SW480 (cell line): ENCODE measurements around the gene NEBL.

Experiments
- DNase-seq: peaks from one replicate; pipeline ENCODE4 v3.0.0-alpha.2; 2016; ENCODE audit warnings: low spot score

NEBL gene

DNA sequence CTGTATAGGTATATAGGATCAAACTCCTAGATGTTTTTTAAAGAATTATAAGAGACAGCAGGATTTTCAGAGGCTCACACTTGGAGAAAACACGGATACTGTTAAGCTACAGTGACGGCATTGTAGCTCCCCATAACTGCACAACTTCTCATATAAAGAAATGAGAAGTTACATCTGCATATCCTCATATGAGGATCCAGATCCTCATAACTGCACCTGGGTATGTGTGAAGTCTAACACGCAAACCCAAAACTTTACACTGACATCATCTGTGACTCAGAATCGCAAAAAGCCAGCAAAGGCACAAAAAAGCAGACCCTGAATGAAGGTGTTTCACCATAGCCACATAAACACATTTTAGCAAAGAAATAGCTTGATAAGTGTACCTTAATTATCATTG, 34.1 kb downstream of the NEBL start:
- no peak for DNase-seq

DNA sequence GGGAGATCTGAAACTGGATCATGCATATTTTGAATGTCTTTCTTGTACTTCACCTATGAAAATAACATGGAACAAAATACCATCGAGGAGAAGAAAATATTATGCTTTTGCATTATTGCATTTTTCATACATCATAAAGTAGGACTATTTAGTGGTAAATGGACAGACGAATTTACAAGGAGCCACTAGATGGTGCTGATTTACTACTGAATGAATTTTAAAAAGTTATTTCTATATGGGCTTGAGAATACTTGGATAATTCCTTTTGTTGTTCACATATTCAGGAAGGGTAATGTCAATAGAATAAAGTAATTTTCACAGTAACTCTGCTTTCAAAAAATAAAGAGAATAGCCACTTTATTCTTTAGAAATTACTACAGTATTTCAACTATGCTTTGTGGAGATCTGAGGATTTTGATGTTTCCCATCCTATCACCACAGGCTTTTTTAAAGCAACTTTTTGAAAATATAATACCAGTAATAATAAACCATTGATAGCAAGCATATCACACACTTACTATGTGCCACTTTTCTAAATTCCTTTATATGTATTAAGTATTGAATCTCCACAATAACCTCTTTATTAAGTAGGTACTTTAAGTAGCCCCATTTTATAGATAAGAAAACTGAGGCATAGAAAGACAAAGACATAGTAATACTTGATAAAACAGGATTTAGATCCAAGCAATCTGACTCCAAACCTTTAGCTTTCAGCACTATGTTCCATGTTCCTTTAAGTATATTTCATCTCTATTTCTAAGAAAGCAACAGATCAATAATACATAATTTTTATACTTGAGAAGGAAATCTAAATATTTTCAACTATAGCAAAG, 38.6 kb downstream of the NEBL start:
- peak; percentile 54 for DNase-seq

DNA sequence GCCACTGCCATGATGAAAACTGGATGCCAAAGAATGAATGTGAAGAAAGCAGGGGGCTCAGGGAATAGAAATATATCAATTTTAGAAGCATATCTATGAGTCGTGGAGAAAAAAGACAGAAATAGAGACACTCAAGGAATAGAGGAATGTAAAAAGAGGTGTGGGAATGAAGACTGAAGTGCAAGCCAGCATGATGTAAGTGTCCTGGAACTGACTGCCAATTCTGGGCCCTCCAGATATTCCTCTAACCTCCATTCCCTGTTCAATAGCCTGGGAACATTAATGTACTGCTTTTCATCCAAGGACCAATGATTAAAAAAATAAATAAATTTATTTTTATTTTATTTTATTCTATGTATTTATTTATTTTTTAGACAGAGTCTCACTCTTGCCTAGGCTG, 40.6 kb downstream of the NEBL start:
- DNase-seq = no peak

DNA sequence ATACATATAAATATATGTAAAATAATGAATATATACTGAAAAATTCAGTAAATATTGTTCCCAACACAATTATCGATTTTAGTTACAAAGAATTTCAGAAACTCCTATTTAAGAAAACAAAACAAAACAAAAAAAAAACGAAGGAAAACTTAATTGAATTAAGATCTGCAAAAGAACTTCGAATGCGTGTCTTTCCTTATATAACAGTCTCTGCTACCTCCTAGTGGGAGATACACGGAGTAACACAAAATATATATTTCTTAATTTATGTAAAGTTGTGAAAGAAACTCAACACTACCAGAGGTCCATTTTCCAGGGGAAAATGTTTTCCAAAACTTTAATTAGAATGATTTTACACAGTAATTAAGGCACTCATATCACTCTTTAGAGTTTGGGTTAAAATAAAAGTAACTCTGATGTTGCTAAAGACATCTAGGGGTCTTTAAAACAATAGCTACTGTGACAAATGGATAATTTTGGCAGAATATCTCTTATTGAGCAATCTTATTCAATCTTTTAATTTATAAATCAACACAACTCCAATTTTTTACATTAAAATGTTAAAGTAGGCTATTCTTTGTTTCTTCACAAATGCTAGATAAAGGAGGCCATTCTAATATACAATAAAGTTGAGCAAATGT, 41.6 kb downstream of the NEBL start:
- no peak for DNase-seq

DNA sequence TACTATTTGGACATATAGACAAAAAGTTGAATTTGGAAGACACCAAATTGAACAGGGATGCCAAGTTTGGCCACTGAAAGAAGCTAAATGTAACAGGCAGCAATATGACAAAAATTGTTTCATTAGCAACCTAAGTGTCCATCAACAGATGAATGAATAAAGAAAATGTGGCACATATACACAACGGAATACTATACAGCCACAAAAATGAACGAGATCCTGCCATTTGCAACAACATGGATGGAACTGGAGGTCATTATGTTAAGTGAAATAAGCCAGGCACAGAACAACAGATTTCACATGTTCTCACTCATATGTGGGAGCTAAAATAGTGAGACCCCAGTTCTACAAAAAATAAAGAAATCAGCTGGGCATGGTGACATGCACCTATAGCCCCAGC, 43.8 kb downstream of the NEBL start:
- no peak for DNase-seq

DNA sequence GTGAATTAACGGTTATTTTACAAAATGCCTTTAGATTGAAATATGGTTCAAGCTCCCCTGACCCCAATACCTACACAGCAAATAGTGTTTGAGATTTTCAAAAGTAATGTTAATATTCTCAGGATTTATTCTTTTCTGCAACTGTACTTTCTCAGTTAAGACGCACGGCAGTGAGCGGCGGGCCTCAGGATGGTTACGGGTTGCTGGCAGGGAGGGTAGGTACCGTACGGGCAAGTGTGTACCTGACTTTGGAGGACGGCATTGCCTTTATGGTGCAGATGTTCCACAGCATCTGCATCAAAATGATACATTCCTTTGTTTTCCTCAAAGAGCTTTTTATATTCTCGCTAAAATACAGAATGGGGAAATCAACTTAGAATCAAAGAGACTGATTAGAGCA, 44.8 kb downstream of the NEBL start:
- DNase-seq = no peak

DNA sequence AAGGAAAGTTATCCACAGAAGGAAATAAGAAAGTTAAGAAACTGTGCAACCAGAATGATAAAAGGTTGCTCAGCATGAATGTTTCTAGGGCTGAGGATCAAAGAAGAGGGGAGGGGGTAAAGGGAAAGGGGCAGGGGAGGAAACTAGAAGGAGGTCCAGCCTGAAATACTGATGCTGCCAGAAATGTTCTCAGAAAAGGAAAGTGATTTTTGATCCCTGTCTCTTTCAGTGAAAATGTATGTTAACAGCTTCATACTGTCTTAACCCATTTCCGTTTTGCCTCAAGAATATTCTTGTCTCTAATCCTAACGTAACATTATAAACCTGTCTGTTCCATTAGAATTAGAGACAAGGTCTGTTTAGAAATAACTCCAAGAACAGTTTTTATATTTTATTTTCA, 49.6 kb downstream of the NEBL start:
- DNase-seq = no peak

DNA sequence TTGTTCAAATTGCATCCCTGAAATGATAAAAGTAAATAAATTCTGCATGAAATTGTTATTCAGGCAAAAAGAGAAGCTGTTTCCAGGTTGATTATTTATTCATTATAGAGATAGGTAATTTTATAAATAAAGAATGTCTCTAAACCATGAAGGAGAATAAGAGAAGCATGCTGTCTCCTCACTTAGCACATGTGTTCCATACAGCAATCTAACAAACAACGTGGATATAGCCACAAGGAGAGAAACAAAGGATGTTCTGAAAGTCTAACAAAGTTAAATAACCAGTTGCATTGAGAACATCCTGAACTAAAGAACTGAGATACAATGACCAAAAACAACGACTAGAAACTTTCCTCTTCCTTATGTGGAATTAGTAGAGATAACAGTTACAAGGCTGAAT, 50.8 kb downstream of the NEBL start:
- no peak for DNase-seq

DNA sequence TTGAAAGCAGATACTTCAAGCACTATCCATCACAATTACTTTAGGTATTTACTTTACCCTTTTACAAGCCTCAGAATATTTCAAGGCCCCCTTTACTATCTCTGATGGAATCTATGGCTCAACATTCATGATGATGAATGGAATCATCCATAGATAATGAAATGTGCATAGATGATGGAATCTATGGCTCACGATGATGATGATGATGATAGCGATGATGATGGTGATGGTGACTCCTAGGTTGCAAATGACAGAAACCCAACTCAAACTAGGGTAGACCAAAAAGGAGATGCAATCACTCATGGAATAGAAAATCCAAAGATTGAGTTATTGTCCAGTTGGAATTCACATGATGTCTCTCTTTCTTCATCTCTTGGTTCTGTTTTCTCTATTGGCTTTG, 55.7 kb downstream of the NEBL start:
- DNase-seq = no peak

DNA sequence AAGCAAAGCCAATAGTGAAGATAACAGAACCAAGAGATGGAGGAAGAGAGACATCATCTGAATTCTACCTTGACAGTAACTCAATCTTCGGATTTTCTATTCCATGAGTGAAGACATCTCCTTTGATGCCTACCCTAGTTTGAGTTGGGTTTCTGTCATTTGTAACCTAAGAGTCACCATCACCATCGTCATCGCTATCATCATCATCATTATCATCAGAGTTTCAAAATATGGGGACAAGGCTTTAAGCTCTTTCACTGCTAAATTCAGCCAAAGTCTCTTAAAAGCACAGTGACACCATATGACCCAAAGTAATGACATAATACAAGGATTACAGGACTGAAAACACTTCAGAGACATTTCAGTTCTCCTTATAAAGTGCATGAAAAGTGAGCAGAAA, 57.2 kb downstream of the NEBL start:
- no peak for DNase-seq

DNA sequence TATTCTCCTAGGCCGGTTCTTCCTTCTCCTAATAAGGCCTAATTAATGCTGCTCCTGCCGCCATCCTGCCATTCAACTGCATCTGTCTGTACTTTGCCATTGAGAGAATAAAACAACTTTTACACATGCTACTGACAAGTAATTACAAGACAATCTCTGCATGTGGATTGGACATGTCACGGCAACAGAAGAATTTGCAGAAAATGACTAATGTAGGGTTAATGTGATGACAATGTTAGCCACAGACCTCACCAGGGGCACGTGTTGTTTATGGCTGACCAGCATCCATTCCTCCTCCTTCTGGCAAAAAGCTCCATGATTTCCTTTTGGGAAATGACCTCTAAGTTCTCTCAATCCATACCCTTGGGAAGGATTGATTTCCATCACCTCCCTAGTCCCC, 58.0 kb downstream of the NEBL start:
- no peak for DNase-seq

DNA sequence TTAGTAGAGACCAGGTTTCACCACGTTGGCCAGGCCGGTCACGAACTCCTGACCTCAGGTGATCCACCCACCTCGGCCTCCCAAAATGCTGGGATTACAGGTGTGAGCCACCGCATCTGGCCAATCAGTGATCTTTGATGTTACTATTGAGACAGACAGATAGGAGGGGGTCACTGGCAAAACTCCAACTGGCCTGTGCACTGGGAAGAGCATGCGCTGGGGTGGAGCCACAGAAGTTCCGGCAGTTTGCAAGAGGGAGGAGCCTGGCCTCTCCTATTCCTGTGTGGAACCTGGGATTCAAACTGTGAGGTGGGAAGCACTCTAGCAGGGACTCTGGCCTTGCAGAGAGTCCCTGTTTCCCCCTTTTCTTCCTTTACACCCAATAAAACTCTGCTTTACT, 60.7 kb downstream of the NEBL start:
- DNase-seq = no peak

DNA sequence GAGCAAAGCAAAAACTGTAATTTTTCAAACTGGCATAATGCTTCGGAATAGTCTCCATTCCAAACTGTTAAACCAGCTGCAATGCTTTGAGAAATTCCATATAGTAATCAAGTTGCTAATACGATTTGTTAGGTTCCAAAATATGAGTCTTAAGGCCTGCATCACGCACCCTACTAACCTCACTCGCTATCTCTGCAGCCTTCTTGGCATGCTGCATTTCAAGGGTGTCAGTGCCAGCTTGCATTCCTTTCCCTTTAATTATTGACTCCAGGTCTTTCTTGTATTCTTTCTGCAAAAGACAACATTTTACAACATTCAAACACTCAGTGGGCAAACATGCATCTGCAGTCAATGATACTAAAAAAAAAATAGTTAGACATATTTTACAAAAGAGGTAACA, 61.8 kb downstream of the NEBL start:
- DNase-seq = no peak

DNA sequence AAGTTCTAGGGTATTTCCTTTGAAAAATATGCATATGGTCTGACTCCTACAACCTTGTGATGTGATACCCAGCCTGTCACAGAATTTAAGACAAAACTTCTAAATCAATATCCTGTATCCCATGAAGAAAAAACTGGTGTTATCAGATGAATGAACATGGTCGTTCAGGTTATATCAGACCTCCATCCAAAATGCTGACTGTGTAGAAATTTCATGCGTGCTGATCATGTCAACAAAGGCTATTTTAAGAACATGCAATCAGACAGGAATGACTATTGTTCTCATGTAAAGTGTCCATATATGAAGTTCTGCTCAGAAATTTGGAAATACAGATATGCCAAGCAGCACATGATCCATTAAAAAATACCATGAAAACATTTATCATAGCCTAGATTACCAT, 62.3 kb downstream of the NEBL start:
- DNase-seq = no peak

DNA sequence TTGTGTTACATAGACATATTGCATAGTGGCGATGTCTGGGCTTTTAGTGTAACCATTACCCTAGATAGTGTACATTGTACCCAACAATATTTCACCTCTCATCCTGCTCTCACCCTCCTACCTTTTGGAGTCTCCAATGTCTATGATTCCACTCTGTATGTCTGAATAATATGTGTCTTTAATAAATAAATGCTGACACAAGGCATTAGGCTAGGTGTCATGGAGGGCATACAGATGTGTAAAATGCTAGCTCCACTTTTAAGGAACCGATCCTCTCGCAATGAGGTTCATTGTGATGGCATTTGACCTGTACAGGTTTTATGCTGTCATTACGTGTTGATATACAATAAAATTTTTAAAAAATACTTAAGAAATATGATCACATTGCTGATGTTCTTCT, 74.3 kb downstream of the NEBL start:
- no peak for DNase-seq

DNA sequence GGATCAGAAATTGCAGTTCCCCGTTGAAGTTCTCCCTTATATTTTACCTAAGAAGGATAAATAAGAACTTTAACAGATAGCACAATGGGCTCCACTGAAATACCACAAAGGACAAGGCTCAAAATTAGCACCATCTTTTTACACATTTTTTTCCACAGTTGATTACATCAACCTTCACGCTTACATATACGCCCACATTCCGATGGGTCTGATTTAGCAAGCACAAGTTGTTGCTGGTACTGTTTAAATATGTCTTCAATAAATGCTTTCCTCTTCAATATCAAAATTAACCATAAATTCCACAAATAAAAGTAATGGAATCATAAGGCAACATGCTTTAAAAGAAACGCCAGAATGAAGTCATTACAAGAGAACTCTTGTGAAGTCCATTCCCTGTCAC, 79.5 kb downstream of the NEBL start:
- no peak for DNase-seq

DNA sequence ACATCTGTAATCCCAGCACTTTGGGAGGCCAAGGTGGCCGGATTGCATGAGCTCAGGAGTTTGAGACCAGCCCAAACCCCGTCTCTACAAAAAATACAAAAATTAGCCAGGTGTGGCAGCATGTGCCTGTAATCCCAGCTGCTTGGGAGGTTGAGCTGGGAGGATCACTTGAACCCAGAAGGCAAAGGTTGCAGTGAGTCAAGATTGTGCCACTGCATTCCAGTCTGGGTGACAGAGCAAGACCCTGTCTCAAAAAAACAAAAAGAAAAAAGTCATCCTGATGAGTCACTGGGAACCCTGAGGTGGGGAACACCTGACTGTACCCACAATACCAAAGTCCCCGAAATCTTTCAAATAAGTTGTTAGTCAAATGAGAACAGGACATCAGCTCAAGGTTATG, 80.0 kb downstream of the NEBL start:
- no peak for DNase-seq

DNA sequence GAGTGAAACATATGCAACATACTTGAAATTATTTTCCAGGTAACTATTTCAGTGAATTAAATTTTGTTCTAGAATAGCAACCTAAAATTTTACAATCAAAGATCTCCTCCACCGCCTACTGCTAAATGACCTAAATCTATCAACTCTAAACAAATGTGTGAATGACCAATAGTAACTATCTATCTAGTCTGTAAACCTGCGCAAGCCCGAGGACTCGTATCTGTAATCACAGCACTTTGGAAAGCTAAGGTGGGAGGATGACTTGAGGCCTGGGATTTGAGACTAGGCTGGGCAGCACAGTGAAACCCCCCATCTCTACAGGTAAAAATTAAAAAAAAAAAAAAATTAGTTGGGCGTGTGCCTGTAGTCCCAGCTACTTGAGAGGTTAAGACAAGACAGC, 83.0 kb downstream of the NEBL start:
- no peak for DNase-seq

DNA sequence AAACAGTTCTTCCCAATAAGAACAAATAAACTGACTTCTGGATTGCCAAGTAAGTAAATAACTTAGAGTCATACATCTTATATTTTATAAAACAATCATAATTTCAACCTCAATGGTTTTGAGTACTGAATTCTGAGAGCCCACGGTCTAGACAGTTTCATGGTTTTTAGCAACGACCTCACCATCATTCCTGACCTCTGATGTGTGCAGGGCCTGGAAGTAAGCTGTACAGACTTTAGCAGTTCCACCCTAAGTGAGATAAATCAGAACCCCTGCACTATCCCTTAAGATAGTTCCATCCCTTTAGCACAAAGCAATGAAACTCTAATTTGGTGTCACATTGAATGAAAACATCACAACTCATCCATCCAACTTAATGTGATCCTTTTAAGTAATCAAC, 86.0 kb downstream of the NEBL start:
- DNase-seq = no peak

DNA sequence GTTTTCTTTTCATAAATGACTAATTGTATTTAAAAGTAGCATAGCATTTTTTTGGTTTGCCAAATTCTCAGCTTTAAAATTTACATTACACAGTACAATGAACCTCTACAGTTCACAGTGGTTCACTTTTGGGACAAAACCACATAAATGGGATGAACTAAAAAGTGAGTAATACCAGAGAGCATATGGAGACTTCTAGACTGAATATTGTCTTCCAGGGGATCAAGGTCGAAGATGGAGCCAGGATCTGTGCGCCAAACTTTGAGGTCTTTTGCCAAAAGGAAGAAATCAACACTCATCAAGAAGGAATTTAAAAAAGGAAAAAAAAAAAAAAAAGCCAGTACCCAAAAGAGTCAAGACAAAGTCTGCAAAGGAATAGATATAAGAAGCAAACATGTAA, 87.5 kb downstream of the NEBL start:
- no peak for DNase-seq

DNA sequence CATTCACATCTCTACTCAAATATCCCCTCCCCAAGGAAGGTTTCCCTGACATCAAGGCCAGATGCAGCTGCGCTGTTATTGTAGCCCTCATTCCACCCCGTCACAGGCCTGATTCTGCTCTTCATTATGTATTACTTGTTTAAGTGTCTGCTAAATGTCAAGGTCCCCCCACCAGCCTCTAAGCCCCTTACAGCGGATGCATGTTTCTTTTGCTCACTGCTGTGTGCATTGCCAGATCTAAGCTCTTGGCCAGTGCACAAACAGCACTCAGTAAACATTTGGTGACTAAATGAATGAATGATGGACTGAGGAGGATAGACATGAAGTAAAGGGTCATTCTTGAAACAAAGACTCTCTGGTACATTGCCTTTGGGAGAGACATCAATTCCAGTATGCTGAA, 90.6 kb downstream of the NEBL start:
- no peak for DNase-seq

DNA sequence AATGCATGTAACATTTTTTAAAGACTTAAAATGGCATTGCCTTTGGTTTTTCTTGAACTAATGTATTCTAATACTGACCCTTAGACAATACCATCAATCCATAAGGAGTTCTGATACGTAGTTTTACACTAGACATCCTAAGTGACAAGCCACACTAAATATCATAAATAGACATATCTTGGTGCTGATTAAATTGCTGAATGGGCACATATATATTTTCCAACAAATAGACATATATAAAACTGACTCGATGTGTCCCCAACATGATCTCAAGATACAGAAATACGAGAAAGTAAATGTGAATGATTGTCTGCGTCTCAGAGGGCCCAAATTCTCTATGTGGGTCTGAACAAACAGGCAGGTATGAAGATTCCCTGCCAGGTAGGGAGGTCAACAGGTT, 99.8 kb downstream of the NEBL start:
- DNase-seq = no peak

DNA sequence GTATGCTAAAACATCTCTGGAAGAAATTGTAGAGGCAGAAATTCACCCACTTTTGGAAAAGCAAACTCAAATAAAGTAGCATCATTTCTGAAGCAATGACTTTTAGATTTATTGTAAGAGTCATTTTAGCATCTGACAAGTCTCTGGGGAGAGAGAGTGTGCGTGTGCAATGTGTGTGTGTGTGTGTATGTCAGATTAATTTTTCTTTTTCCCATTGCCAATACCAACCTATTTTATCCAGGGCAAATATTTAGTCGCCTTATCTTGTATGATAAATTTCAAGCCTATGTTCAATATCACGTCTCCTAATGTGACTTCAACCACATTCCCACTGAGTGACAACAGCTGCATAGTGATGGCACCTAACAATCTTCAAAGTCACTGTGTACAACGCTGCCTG, 101.7 kb downstream of the NEBL start:
- no peak for DNase-seq

DNA sequence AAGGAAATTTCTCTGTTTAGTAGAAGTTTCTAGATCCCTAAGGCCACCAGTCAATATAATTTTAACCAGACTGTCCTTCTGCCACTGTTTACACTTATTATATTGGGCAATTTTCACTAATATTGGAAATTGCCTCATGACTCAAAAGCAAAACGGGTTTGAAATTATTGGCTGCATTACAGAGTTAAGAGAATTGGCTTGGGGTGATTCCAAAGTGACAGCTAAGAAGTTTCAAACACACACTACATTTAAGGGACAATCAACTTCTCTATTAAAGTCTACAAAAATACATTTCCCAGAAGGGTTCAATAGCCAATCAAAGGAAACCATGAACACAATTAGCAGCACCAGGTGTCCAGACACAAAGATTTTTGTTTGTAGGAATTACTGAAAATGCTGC, 111.9 kb downstream of the NEBL start:
- DNase-seq = no peak
